Thymus (tissue), 11 donors: ENCODE measurements around the gene TOM1L2. TPM values are rescaled to one million over a fixed set of nuclear protein-coding genes. Genes with fewer than 3 reads are reported as not detected.
A peak's percentile ranks its signal among the peaks of the same experiment; 100 is the strongest.

Source experiments
- DNase-seq, 9 donors: peaks; one replicate each; pipeline ENCODE4 v3.0.0-alpha.2; 2013; ENCODE audit warnings: low spot score in 9 of 9, low read depth in 6 of 9, missing footprints in 1 of 9
- H3K27ac ChIP-seq, 2 donors: one replicate each; pipeline ENCODE4 v1.5.1; 2013; ENCODE audit warnings: control low read depth in 1 of 2, low read depth in 1 of 2, low read length in 1 of 2, mild to moderate bottlenecking in 1 of 2, moderate library complexity in 1 of 2
- H3K27me3 ChIP-seq, 2 donors: one replicate each; pipeline ENCODE4 v1.5.1; 2013; ENCODE audit warnings: low read length in 1 of 2; ENCODE audit not compliant: control insufficient read depth in 2 of 2, insufficient read depth in 1 of 2
- H3K36me3 ChIP-seq, 2 donors: one replicate each; pipeline ENCODE4 v1.5.1; 2013; ENCODE audit warnings: low read length in 1 of 2, mild to moderate bottlenecking in 1 of 2, moderate library complexity in 1 of 2; ENCODE audit not compliant: control insufficient read depth in 2 of 2, insufficient read depth in 2 of 2
- H3K4me1 ChIP-seq, 2 donors: one replicate each; pipeline ENCODE4 v1.5.1; 2013; ENCODE audit warnings: low read length in 2 of 2; ENCODE audit not compliant: control insufficient read depth in 2 of 2, insufficient read depth in 2 of 2
- H3K4me3 ChIP-seq, 2 donors: one replicate each; pipeline ENCODE4 v1.5.1; 2013; ENCODE audit warnings: low read length in 2 of 2, control low read depth in 1 of 2, mild to moderate bottlenecking in 1 of 2
- H3K9me3 ChIP-seq, 2 donors: one replicate each; pipeline ENCODE4 v1.5.1; 2013; ENCODE audit warnings: low read length in 1 of 2, mild to moderate bottlenecking in 1 of 2; ENCODE audit not compliant: control insufficient read depth in 2 of 2, insufficient read depth in 1 of 2
- WGBS: extraction: QIAGEN DNeasy Blood & Tissue Kit; methylation state at CpG from one replicate; pipeline ENCODE4 v1.1.7; 2013; 5-methylcytosine and 5-hydroxymethylcytosine counted together
- polyA plus RNA-seq: library from polyadenylated mRNA; stranded (reverse); fragments of 200-250 nt; gene quantifications from one replicate; pipeline ENCODE4 v1.2.3, GENCODE V29; 2013
- total RNA-seq: library from RNA; stranded (reverse); fragments of 120-200 nt; gene quantifications from one replicate; pipeline ENCODE4 v1.2.4, GENCODE V29; 2013
- donor health status: healthy.

TOM1L2 gene
- total and polyA plus RNA-seq, 2 donors, result 6.6 to 17.5 TPM

GRCh38 chr17:17819111-17819510 is 153.1 kb downstream of the TOM1L2 start:
- H3K27me3 ChIP-seq, result no peaks in the 10 kb centered on the region
- peaks cover 63 to 65% of the 10 kb centered on the region in 2 donors for H3K36me3 ChIP-seq
- 96% methylated on average over 12 of the region's 12 CpGs for WGBS
- H3K9me3 ChIP-seq, result no peaks in the 10 kb centered on the region
- no peak overlapping the region for H3K27ac ChIP-seq
- H3K4me1 ChIP-seq, result peaks cover 34 to 51% of the 10 kb centered on the region in 2 donors
- no peak for DNase-seq
- no peak overlapping the region for H3K4me3 ChIP-seq

- WGBS, result 87% methylated on average over 10 of the region's 10 CpGs
- Histone ChIP-seq H3K4me1 (peaks cover 27 to 44% of the 10 kb centered on the region in 2 donors), H3K27me3 (no peaks in the 10 kb centered on the region), H3K36me3 (peaks cover 73 to 75% of the 10 kb centered on the region in 2 donors), H3K4me3 (no peak overlapping the region), H3K27ac (no peak overlapping the region), H3K9me3 (no peaks in the 10 kb centered on the region)
- no peak for DNase-seq
These were observed 154.1 kb downstream of the TOM1L2 start for GRCh38 chr17:17818088-17818526.

- WGBS, result 96% methylated on average over 10 of the region's 10 CpGs
- Histone ChIP-seq H3K36me3 (peaks cover 79% of the 10 kb centered on the region in 2 donors), H3K27ac (no peak overlapping the region), H3K27me3 (no peaks in the 10 kb centered on the region), H3K4me3 (no peak overlapping the region), H3K4me1 (peaks cover 21 to 39% of the 10 kb centered on the region in 2 donors), H3K9me3 (no peaks in the 10 kb centered on the region)
- DNase-seq, result no peak
These were observed 154.7 kb downstream of the TOM1L2 start for GRCh38 chr17:17817552-17817947.

GRCh38 chr17:17816831-17817551 is 155.2 kb downstream of the TOM1L2 start:
- Histone ChIP-seq H3K9me3 (no peaks in the 10 kb centered on the region), H3K36me3 (peaks cover 80 to 85% of the 10 kb centered on the region in 2 donors), H3K27ac (no peak overlapping the region), H3K4me1 (peaks cover 16 to 38% of the 10 kb centered on the region in 2 donors), H3K27me3 (no peaks in the 10 kb centered on the region), H3K4me3 (no peak overlapping the region)
- DNase-seq, result no peak
- 97% methylated on average over 24 of the region's 24 CpGs for WGBS

GRCh38 chr17:17816240-17816814 is 155.9 kb downstream of the TOM1L2 start:
- H3K27ac ChIP-seq, result no peak overlapping the region
- 98% methylated on average over 22 of the region's 22 CpGs for WGBS
- H3K9me3 ChIP-seq, result no peaks in the 10 kb centered on the region

GRCh38 chr17:17815436-17816200 is 156.6 kb downstream of the TOM1L2 start:
- WGBS, result 95% methylated on average over 17 of the region's 17 CpGs
- peak overlapping the region in 1 of 2 donors; percentile 2 for H3K27ac ChIP-seq

More at GRCh38 chr17:17816240-17816814, 155.9 kb downstream of the TOM1L2 start:
- DNase-seq, result no peak
- H3K36me3 ChIP-seq, result peaks cover 86 to 90% of the 10 kb centered on the region in 2 donors
- H3K4me1 ChIP-seq, result peaks cover 10 to 37% of the 10 kb centered on the region in 2 donors
- no peaks in the 10 kb centered on the region for H3K27me3 ChIP-seq
- no peak overlapping the region for H3K4me3 ChIP-seq

GRCh38 chr17:17815062-17815406 is 157.2 kb downstream of the TOM1L2 start:
- Histone ChIP-seq H3K4me3 (no peak overlapping the region), H3K27ac (no peak overlapping the region), H3K27me3 (no peaks in the 10 kb centered on the region), H3K9me3 (peaks cover 0 to 6% of the 10 kb centered on the region in 2 donors), H3K36me3 (peaks cover 92 to 93% of the 10 kb centered on the region in 2 donors), H3K4me1 (peaks cover 0 to 30% of the 10 kb centered on the region in 2 donors)
- DNase-seq, result no peak
- WGBS, result 94% methylated on average over 8 of the region's 8 CpGs

More at GRCh38 chr17:17815436-17816200, 156.6 kb downstream of the TOM1L2 start:
- Histone ChIP-seq H3K9me3 (peaks cover 0 to 3% of the 10 kb centered on the region in 2 donors), H3K4me1 (peaks cover 3 to 31% of the 10 kb centered on the region in 2 donors), H3K36me3 (peaks cover 91 to 92% of the 10 kb centered on the region in 2 donors), H3K27me3 (no peaks in the 10 kb centered on the region), H3K4me3 (no peak overlapping the region)
- no peak for DNase-seq

- Histone ChIP-seq H3K4me1 (peaks cover 0 to 24% of the 10 kb centered on the region in 2 donors), H3K4me3 (no peak overlapping the region), H3K27me3 (no peaks in the 10 kb centered on the region), H3K36me3 (peaks cover 89 to 92% of the 10 kb centered on the region in 2 donors), H3K27ac (no peak overlapping the region), H3K9me3 (peaks cover 0 to 6% of the 10 kb centered on the region in 2 donors)
- no peak for DNase-seq
- 96% methylated on average over 20 of the region's 20 CpGs for WGBS
These were observed 157.8 kb downstream of the TOM1L2 start for GRCh38 chr17:17814162-17815061.
